ENCODE measurements around the gene ARG2. TPM values are rescaled to one million over a fixed set of nuclear protein-coding genes. Genes with fewer than 3 reads are reported as not detected.

The ARG2 gene
- total RNA-seq, 1 experiment from 2014 or later: 4.9 TPM

- Histone ChIP-seq H3K36me3 (no peaks in the 10 kb centered on the region), H3K9me3 (replicated peaks) (no peaks in the 10 kb centered on the region), H3K27me3 (replicated peaks) (no peaks in the 10 kb centered on the region), H3K4me1 (replicated peaks) (no peaks in the 10 kb centered on the region), H3K27ac (no peak overlapping the region), H3K4me3 (no peak overlapping the region)
- no peak for DNase-seq (ENCODE audit: low read depth in 1 of 2, low spot score in 2 of 2)
Observed at GRCh38 chr14:67633451-67634147, 13.9 kb downstream of the ARG2 start.

GRCh38 chr14:67636361-67636919 is 16.7 kb downstream of the ARG2 start:
- DNase-seq (ENCODE audit: low read depth in 1 of 2, low spot score in 2 of 2): no peak
- H3K4me3 ChIP-seq: no peak overlapping the region

GRCh38 chr14:67638642-67639041 is 18.9 kb downstream of the ARG2 start:
- H3K27ac ChIP-seq: no peak overlapping the region
- H3K36me3 ChIP-seq: no peaks in the 10 kb centered on the region
- no peak for DNase-seq (ENCODE audit: low read depth in 1 of 2, low spot score in 2 of 2)
- H3K9me3 ChIP-seq (replicated peaks): no peaks in the 10 kb centered on the region
- no peaks in the 10 kb centered on the region for H3K27me3 ChIP-seq (replicated peaks)
- no peaks in the 10 kb centered on the region for H3K4me1 ChIP-seq (replicated peaks)
- H3K4me3 ChIP-seq: no peak overlapping the region

More at GRCh38 chr14:67636361-67636919, 16.7 kb downstream of the ARG2 start:
- H3K27me3 ChIP-seq (replicated peaks): no peaks in the 10 kb centered on the region
- H3K27ac ChIP-seq: no peak overlapping the region
- no peaks in the 10 kb centered on the region for H3K9me3 ChIP-seq (replicated peaks)
- H3K36me3 ChIP-seq: no peaks in the 10 kb centered on the region
- H3K4me1 ChIP-seq (replicated peaks): no peaks in the 10 kb centered on the region

GRCh38 chr14:67641480-67641879 is 21.8 kb downstream of the ARG2 start:
- H3K4me1 ChIP-seq (replicated peaks): no peaks in the 10 kb centered on the region
- H3K4me3 ChIP-seq: no peak overlapping the region
- no peak for DNase-seq (ENCODE audit: low read depth in 1 of 2, low spot score in 2 of 2)
- no peaks in the 10 kb centered on the region for H3K27me3 ChIP-seq (replicated peaks)
- no peaks in the 10 kb centered on the region; the same call in 1 of the 2 replicates for H3K36me3 ChIP-seq
- no peak overlapping the region for H3K27ac ChIP-seq
- no peaks in the 10 kb centered on the region for H3K9me3 ChIP-seq (replicated peaks)

- H3K4me1 ChIP-seq (replicated peaks): no peaks in the 10 kb centered on the region
- no peaks in the 10 kb centered on the region for H3K27me3 ChIP-seq (replicated peaks)
- no peak for DNase-seq (ENCODE audit: low read depth in 1 of 2, low spot score in 2 of 2)
- no peaks in the 10 kb centered on the region; the same call in 1 of the 2 replicates for H3K36me3 ChIP-seq
- no peaks in the 10 kb centered on the region for H3K9me3 ChIP-seq (replicated peaks)
- H3K4me3 ChIP-seq: no peak overlapping the region
- H3K27ac ChIP-seq: no peak overlapping the region
Observed at GRCh38 chr14:67641902-67642749, 22.4 kb downstream of the ARG2 start.

GRCh38 chr14:67643713-67644112 is 24.0 kb downstream of the ARG2 start:
- Histone ChIP-seq H3K4me1 (replicated peaks) (no peaks in the 10 kb centered on the region), H3K27ac (no peak overlapping the region), H3K27me3 (replicated peaks) (no peaks in the 10 kb centered on the region), H3K4me3 (no peak overlapping the region), H3K36me3 (peaks cover 3% of the 10 kb centered on the region), H3K9me3 (replicated peaks) (no peaks in the 10 kb centered on the region)
- no peak for DNase-seq (ENCODE audit: low read depth in 1 of 2, low spot score in 2 of 2)

GRCh38 chr14:67644428-67644827 is 24.7 kb downstream of the ARG2 start:
- H3K27ac ChIP-seq: no peak overlapping the region
- no peak for DNase-seq (ENCODE audit: low read depth in 1 of 2, low spot score in 2 of 2)
- no peaks in the 10 kb centered on the region for H3K9me3 ChIP-seq (replicated peaks)
- H3K27me3 ChIP-seq (replicated peaks): no peaks in the 10 kb centered on the region
- H3K36me3 ChIP-seq: peaks cover 6% of the 10 kb centered on the region
- H3K4me1 ChIP-seq (replicated peaks): no peaks in the 10 kb centered on the region
- H3K4me3 ChIP-seq: no peak overlapping the region

GRCh38 chr14:67645414-67645813 is 25.7 kb downstream of the ARG2 start:
- no peak overlapping the region for H3K27ac ChIP-seq
- H3K36me3 ChIP-seq: peaks cover 16% of the 10 kb centered on the region
- H3K9me3 ChIP-seq (replicated peaks): no peaks in the 10 kb centered on the region
- DNase-seq (ENCODE audit: low read depth in 1 of 2, low spot score in 2 of 2): no peak
- no peaks in the 10 kb centered on the region for H3K4me1 ChIP-seq (replicated peaks)
- H3K27me3 ChIP-seq (replicated peaks): no peaks in the 10 kb centered on the region
- no peak overlapping the region for H3K4me3 ChIP-seq

GRCh38 chr14:67646131-67646530 is 26.4 kb downstream of the ARG2 start:
- H3K4me3 ChIP-seq: no peak overlapping the region
- no peak for DNase-seq (ENCODE audit: low read depth in 1 of 2, low spot score in 2 of 2)
- peaks cover 23% of the 10 kb centered on the region for H3K36me3 ChIP-seq
- H3K9me3 ChIP-seq (replicated peaks): no peaks in the 10 kb centered on the region
- no peaks in the 10 kb centered on the region for H3K4me1 ChIP-seq (replicated peaks)
- no peaks in the 10 kb centered on the region for H3K27me3 ChIP-seq (replicated peaks)
- H3K27ac ChIP-seq: no peak overlapping the region

- Histone ChIP-seq H3K27me3 (replicated peaks) (no peaks in the 10 kb centered on the region), H3K36me3 (peaks cover 48% of the 10 kb centered on the region), H3K27ac (no peak overlapping the region), H3K4me3 (no peak overlapping the region), H3K9me3 (replicated peaks) (no peaks in the 10 kb centered on the region), H3K4me1 (replicated peaks) (no peaks in the 10 kb centered on the region)
- DNase-seq (ENCODE audit: low read depth in 1 of 2, low spot score in 2 of 2): no peak
Observed at GRCh38 chr14:67650151-67650550, 30.4 kb downstream of the ARG2 start.

- Histone ChIP-seq H3K36me3 (peaks cover 52% of the 10 kb centered on the region), H3K27me3 (replicated peaks) (no peaks in the 10 kb centered on the region), H3K9me3 (replicated peaks) (no peaks in the 10 kb centered on the region), H3K27ac (no peak overlapping the region), H3K4me1 (replicated peaks) (no peaks in the 10 kb centered on the region), H3K4me3 (no peak overlapping the region)
- no peak for DNase-seq (ENCODE audit: low read depth in 1 of 2, low spot score in 2 of 2)
Observed at GRCh38 chr14:67650694-67651093, 31.0 kb downstream of the ARG2 start.

- Histone ChIP-seq H3K27ac (no peak overlapping the region), H3K4me1 (replicated peaks) (no peaks in the 10 kb centered on the region), H3K36me3 (peaks cover 67% of the 10 kb centered on the region), H3K9me3 (replicated peaks) (no peaks in the 10 kb centered on the region), H3K27me3 (replicated peaks) (no peaks in the 10 kb centered on the region), H3K4me3 (no peak overlapping the region)
- no peak for DNase-seq (ENCODE audit: low read depth in 1 of 2, low spot score in 2 of 2)
Observed at GRCh38 chr14:67652189-67652588, 32.5 kb downstream of the ARG2 start.

GRCh38 chr14:67653651-67654280 is 34.0 kb downstream of the ARG2 start:
- H3K27ac ChIP-seq: no peak overlapping the region

GRCh38 chr14:67663633-67664032 is 43.9 kb downstream of the ARG2 start:
- H3K27me3 ChIP-seq (replicated peaks): no peaks in the 10 kb centered on the region
- H3K4me3 ChIP-seq: no peak overlapping the region

More at GRCh38 chr14:67653651-67654280, 34.0 kb downstream of the ARG2 start:
- DNase-seq (ENCODE audit: low read depth in 1 of 2, low spot score in 2 of 2): no peak
- H3K4me3 ChIP-seq: no peak overlapping the region
- H3K4me1 ChIP-seq (replicated peaks): no peaks in the 10 kb centered on the region
- no peaks in the 10 kb centered on the region for H3K27me3 ChIP-seq (replicated peaks)
- H3K36me3 ChIP-seq: peaks cover 73% of the 10 kb centered on the region
- no peaks in the 10 kb centered on the region for H3K9me3 ChIP-seq (replicated peaks)

More at GRCh38 chr14:67663633-67664032, 43.9 kb downstream of the ARG2 start:
- no peak overlapping the region for H3K27ac ChIP-seq
- H3K9me3 ChIP-seq (replicated peaks): no peaks in the 10 kb centered on the region
- DNase-seq (ENCODE audit: low read depth in 1 of 2, low spot score in 2 of 2): no peak
- H3K36me3 ChIP-seq: peaks cover 13% of the 10 kb centered on the region
- H3K4me1 ChIP-seq (replicated peaks): no peaks in the 10 kb centered on the region
